H9 (cell line): ENCODE results near the gene FXYD3. TPM values are rescaled to one million over a fixed set of nuclear protein-coding genes. Genes with fewer than 3 reads are reported as not detected.

ENCODE experiments used
- DNase-seq: peaks from one replicate; pipeline ENCODE4 v3.0.0-alpha.2; 2017
- H2AFZ ChIP-seq: one replicate; pipeline ENCODE4 v1.6.1; 2013; ENCODE audit warnings: mild to moderate bottlenecking, low read length, control low read depth, moderate library complexity
- H2AK5ac ChIP-seq: 2 replicates; pipeline ENCODE4 v1.6.1; 2013; ENCODE audit warnings: low read length, control low read depth, mixed read lengths; ENCODE audit not compliant: insufficient read length
- H2BK120ac ChIP-seq: one replicate; pipeline ENCODE4 v1.6.1; 2013; ENCODE audit warnings: low read depth, mild to moderate bottlenecking, low read length, control low read depth, inconsistent platforms; ENCODE audit not compliant: poor library complexity, severe bottlenecking
- H2BK12ac ChIP-seq: 2 replicates; pipeline ENCODE4 v1.6.1; 2013; ENCODE audit warnings: low read length, control low read depth, mixed read lengths, low read depth; ENCODE audit not compliant: insufficient read length
- H2BK15ac ChIP-seq: 2 replicates; pipeline ENCODE4 v1.6.1; 2013; ENCODE audit warnings: low read depth, low read length, control low read depth
- H2BK20ac ChIP-seq: one replicate; pipeline ENCODE4 v1.6.1; 2013; ENCODE audit warnings: low read depth, mild to moderate bottlenecking, low read length, control low read depth, inconsistent platforms; ENCODE audit not compliant: poor library complexity, severe bottlenecking
- H2BK5ac ChIP-seq: 2 replicates; pipeline ENCODE4 v1.6.1; 2013; ENCODE audit warnings: low read length, control low read depth, mixed read lengths; ENCODE audit not compliant: insufficient read length
- H3K14ac ChIP-seq: 2 replicates; pipeline ENCODE4 v1.6.1; 2013; ENCODE audit warnings: low read length, control low read depth; ENCODE audit not compliant: insufficient read depth
- H3K18ac ChIP-seq: 2 replicates; pipeline ENCODE4 v1.6.1; 2013; ENCODE audit warnings: low read depth, mild to moderate bottlenecking, mixed read lengths, low read length, control low read depth; ENCODE audit not compliant: insufficient read length
- H3K23ac ChIP-seq: 2 replicates; pipeline ENCODE4 v1.6.1; 2013; ENCODE audit warnings: low read length, control low read depth, mixed read lengths, low read depth; ENCODE audit not compliant: insufficient read length
- H3K23me2 ChIP-seq: 2 replicates; pipeline ENCODE4 v1.6.1; 2013; ENCODE audit warnings: low read depth, mild to moderate bottlenecking, mixed read lengths, low read length, control low read depth; ENCODE audit not compliant: insufficient read length, poor library complexity, severe bottlenecking
- H3K27ac ChIP-seq: 2 replicates; pipeline ENCODE4 v1.5.1; 2013; ENCODE audit warnings: low read length, control low read depth, mixed read lengths, low read depth; ENCODE audit not compliant: insufficient read length
- H3K27me3 ChIP-seq: 2 replicates; pipeline ENCODE4 v1.6.1; 2013; ENCODE audit warnings: low read length, control low read depth, inconsistent platforms; ENCODE audit not compliant: insufficient read depth
- H3K4ac ChIP-seq: 2 replicates; pipeline ENCODE4 v1.6.1; 2013; ENCODE audit warnings: low read depth, mild to moderate bottlenecking, control low read depth, inconsistent platforms, low read length, moderate library complexity
- H3K4me1 ChIP-seq: 2 replicates; pipeline ENCODE4 v1.6.1; 2013; ENCODE audit warnings: low read length, control low read depth, inconsistent platforms; ENCODE audit not compliant: insufficient read depth
- H3K4me2 ChIP-seq: 2 replicates; pipeline ENCODE4 v1.6.1; 2013; ENCODE audit warnings: low read length, control low read depth, mixed read lengths; ENCODE audit not compliant: insufficient read length, insufficient read depth
- H3K56ac ChIP-seq: 2 replicates; pipeline ENCODE4 v1.6.1; 2013; ENCODE audit warnings: low read depth, mild to moderate bottlenecking, mixed read lengths, low read length, control low read depth; ENCODE audit not compliant: insufficient read length
- H3K79me1 ChIP-seq: 2 replicates; pipeline ENCODE4 v1.6.1; 2013; ENCODE audit warnings: low read depth, mild to moderate bottlenecking, moderate library complexity, low read length, control low read depth, inconsistent platforms; ENCODE audit not compliant: insufficient read depth, poor library complexity, severe bottlenecking
- H3K79me2 ChIP-seq: 2 replicates; pipeline ENCODE4 v1.6.1; 2013; ENCODE audit warnings: low read length, control low read depth, inconsistent platforms; ENCODE audit not compliant: insufficient read depth
- H3K9ac ChIP-seq: 2 replicates; pipeline ENCODE4 v1.6.1; 2013; ENCODE audit warnings: low read length, control low read depth, mixed read lengths; ENCODE audit not compliant: insufficient read length; ENCODE audit errors: extremely low read depth
- H3K9me3 ChIP-seq: one replicate; pipeline ENCODE4 v1.6.1; 2013; ENCODE audit warnings: low read depth, low read length, inconsistent platforms; ENCODE audit not compliant: control insufficient read depth
- H3T11ph ChIP-seq: one replicate; pipeline ENCODE4 v1.6.1; 2013; ENCODE audit warnings: mild to moderate bottlenecking, low read length, control low read depth, inconsistent platforms
- H4K20me1 ChIP-seq: one replicate; pipeline ENCODE4 v1.6.1; 2013; ENCODE audit not compliant: control insufficient read depth, insufficient read length, insufficient read depth
- H4K5ac ChIP-seq: 2 replicates; pipeline ENCODE4 v1.6.1; 2013; ENCODE audit warnings: low read depth, mild to moderate bottlenecking, mixed read lengths, low read length, control low read depth; ENCODE audit not compliant: insufficient read length
- H4K8ac ChIP-seq: replicated peaks from 2 replicates; pipeline ENCODE4 v1.6.1; 2013; ENCODE audit warnings: low read length, control low read depth, mixed read lengths, low read depth; ENCODE audit not compliant: insufficient read length
- H4K91ac ChIP-seq: 2 replicates; pipeline ENCODE4 v1.6.1; 2013; ENCODE audit warnings: low read depth, mild to moderate bottlenecking, moderate library complexity, mixed read lengths, low read length, control low read depth; ENCODE audit not compliant: insufficient read length
- H3K27ac Mint-ChIP-seq, 3 experiments: 2 replicates in 2 of 3; 3 replicates in 1 of 3; pipeline ENCODE4 v1.8.0; 2020 to 2021; ENCODE audit warnings: mixed read lengths in 3 of 3, mild to moderate bottlenecking in 1 of 3, moderate library complexity in 1 of 3
- H3K27me3 Mint-ChIP-seq: 2 replicates; pipeline ENCODE4 v1.8.0; 2021; ENCODE audit warnings: low read depth, mild to moderate bottlenecking, moderate library complexity, mixed read lengths
- H3K36me3 Mint-ChIP-seq, 3 experiments: 2 replicates in 2 of 3; 3 replicates in 1 of 3; pipeline ENCODE4 v1.8.0; 2020 to 2021; ENCODE audit warnings: low read depth in 3 of 3, mixed read lengths in 3 of 3; ENCODE audit not compliant: insufficient read depth in 1 of 3
- H3K4me1 Mint-ChIP-seq, 2 experiments: 2 replicates each; pipeline ENCODE4 v1.8.0; 2020; ENCODE audit warnings: mixed read lengths in 2 of 2
- H3K4me3 Mint-ChIP-seq, 2 experiments: 2 replicates in 1 of 2; 3 replicates in 1 of 2; pipeline ENCODE4 v1.8.0; 2020 to 2021; ENCODE audit warnings: mild to moderate bottlenecking in 2 of 2, mixed read lengths in 2 of 2, moderate library complexity in 1 of 2
- H3K9me3 Mint-ChIP-seq, 2 experiments: 2 replicates in 1 of 2; 3 replicates in 1 of 2; pipeline ENCODE4 v1.8.0; 2020; ENCODE audit warnings: mild to moderate bottlenecking in 2 of 2, mixed read lengths in 2 of 2, moderate library complexity in 1 of 2
- WGBS: extraction: QIAGEN DNeasy Blood & Tissue Kit; methylation state at CpG from one replicate; pipeline ENCODE4 v1.1.7; 2013; ENCODE audit warnings: missing lambda C conversion rate, low lambda C conversion rate, mixed read lengths; ENCODE audit not compliant: insufficient read length; ENCODE audit errors: extremely low coverage; 5-methylcytosine and 5-hydroxymethylcytosine counted together
- total RNA-seq: library from RNA; stranded (reverse); gene quantifications from 2 replicates; pipeline ENCODE4 v1.2.1, GENCODE V29; 2021
- TF ChIP-seq, protein P1 (sequence below): fragments of 200-600 bp; sonication (generic); conservative IDR thresholded peaks from 3 replicates; pipeline ENCODE4 v1.8.0; 2021; ENCODE audit warnings: antibody characterized with exemption, mild to moderate bottlenecking

The FXYD3 gene
- total RNA-seq, 1 experiment from 2014 or later = 1.5 TPM

DNA sequence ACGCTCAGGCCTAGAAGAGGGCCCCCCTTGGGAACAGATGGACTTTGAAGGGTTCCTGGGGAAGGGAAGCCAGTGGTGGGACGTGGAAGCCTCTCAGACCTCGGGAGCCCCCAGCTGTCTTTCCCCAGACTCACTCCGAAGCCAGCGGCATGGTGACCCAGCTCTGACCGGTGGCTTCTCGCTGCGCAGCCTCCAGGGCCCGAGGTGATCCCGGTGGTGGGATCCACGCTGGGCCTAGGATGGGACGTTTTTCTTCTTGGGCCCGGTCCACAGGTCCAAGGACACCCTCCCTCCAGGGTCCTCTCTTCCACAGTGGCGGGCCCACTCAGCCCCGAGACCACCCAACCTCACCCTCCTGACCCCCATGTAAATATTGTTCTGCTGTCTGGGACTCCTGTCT is 49.5 kb upstream of the FXYD3 start:
- Histone ChIP-seq H3K27ac (no peak overlapping the region), H3K18ac (no peak overlapping the region), H3T11ph (no peak overlapping the region), H3K14ac (no peak overlapping the region), H3K4me2 (no peak overlapping the region), H3K9me3 (no peaks in the 10 kb centered on the region), H4K8ac (no peak overlapping the region), H4K91ac (no peak overlapping the region), H2BK5ac (no peak overlapping the region), H3K56ac (no peak overlapping the region), H2BK15ac (no peak overlapping the region), H3K9ac (no peak overlapping the region), H4K5ac (no peak overlapping the region), H3K27me3 (no peaks in the 10 kb centered on the region), H3K4ac (no peak overlapping the region; the same call in 1 of the 2 replicates), H2AFZ (no peak overlapping the region), H2BK120ac (no peak overlapping the region), H4K20me1 (no peaks in the 10 kb centered on the region), H3K4me1 (peaks cover 5% of the 10 kb centered on the region; the same call in 1 of the 2 replicates), H3K79me1 (no peaks in the 10 kb centered on the region), H2BK20ac (no peak overlapping the region), H3K79me2 (no peaks in the 10 kb centered on the region), H3K23me2 (no peaks in the 10 kb centered on the region), H2AK5ac (no peak overlapping the region), H2BK12ac (no peak overlapping the region), H3K23ac (no peak overlapping the region)
- no peak for DNase-seq
- peaks cover 26 to 29% of the 10 kb centered on the region in 2 experiments for H3K4me1 Mint-ChIP-seq
- TF ChIP-seq, protein P1, sequence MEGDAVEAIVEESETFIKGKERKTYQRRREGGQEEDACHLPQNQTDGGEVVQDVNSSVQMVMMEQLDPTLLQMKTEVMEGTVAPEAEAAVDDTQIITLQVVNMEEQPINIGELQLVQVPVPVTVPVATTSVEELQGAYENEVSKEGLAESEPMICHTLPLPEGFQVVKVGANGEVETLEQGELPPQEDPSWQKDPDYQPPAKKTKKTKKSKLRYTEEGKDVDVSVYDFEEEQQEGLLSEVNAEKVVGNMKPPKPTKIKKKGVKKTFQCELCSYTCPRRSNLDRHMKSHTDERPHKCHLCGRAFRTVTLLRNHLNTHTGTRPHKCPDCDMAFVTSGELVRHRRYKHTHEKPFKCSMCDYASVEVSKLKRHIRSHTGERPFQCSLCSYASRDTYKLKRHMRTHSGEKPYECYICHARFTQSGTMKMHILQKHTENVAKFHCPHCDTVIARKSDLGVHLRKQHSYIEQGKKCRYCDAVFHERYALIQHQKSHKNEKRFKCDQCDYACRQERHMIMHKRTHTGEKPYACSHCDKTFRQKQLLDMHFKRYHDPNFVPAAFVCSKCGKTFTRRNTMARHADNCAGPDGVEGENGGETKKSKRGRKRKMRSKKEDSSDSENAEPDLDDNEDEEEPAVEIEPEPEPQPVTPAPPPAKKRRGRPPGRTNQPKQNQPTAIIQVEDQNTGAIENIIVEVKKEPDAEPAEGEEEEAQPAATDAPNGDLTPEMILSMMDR = no peak
- no peak overlapping the region for H3K4me3 Mint-ChIP-seq
- peaks cover 0 to 4% (median 0%) of the 10 kb centered on the region in 3 experiments; a peak in 3 of 7 replicates for H3K36me3 Mint-ChIP-seq
- WGBS = no CpG with 5 or more reads among the region's 15 CpGs
- H3K27ac Mint-ChIP-seq = peak overlapping the region in 1 of 3 experiments; percentile 95; a peak in 1 of 7 replicates
- peaks cover 27% of the 10 kb centered on the region for H3K27me3 Mint-ChIP-seq
- H3K9me3 Mint-ChIP-seq = peaks cover 6 to 8% of the 10 kb centered on the region in 2 experiments; a peak in 4 of 5 replicates
